ENCODE results near the gene IL12RB2.

IL12RB2 gene

GRCh38 chr1:67313934-67314671, 6.4 kb downstream of the IL12RB2 start:
- no peak for DNase-seq (ENCODE audit: low read depth in 2 of 2)

GRCh38 chr1:67314696-67315095, 7.0 kb downstream of the IL12RB2 start:
- DNase-seq (ENCODE audit: low read depth in 2 of 2) = no peak

GRCh38 chr1:67316180-67316902, 8.7 kb downstream of the IL12RB2 start:
- no peak for DNase-seq (ENCODE audit: low read depth in 2 of 2)

GRCh38 chr1:67316918-67317317, 9.2 kb downstream of the IL12RB2 start:
- no peak for DNase-seq (ENCODE audit: low read depth in 2 of 2)

- no peak for DNase-seq (ENCODE audit: low read depth in 2 of 2)
Measured at GRCh38 chr1:67317803-67318202, 10.1 kb downstream of the IL12RB2 start.

- no peak for DNase-seq (ENCODE audit: low read depth in 2 of 2)
Measured at GRCh38 chr1:67322442-67322841, 14.8 kb downstream of the IL12RB2 start.

- no peak for DNase-seq (ENCODE audit: low read depth in 2 of 2)
Measured at GRCh38 chr1:67323087-67323486, 15.4 kb downstream of the IL12RB2 start.

- DNase-seq (ENCODE audit: low read depth in 2 of 2) = no peak
Measured at GRCh38 chr1:67324068-67324467, 16.4 kb downstream of the IL12RB2 start.

- no peak for DNase-seq (ENCODE audit: low read depth in 2 of 2)
Measured at GRCh38 chr1:67327864-67328466, 20.3 kb downstream of the IL12RB2 start.

- DNase-seq (ENCODE audit: low read depth in 2 of 2) = no peak
Measured at GRCh38 chr1:67332653-67333529, 25.2 kb downstream of the IL12RB2 start.

GRCh38 chr1:67333603-67334002, 25.9 kb downstream of the IL12RB2 start:
- DNase-seq (ENCODE audit: low read depth in 2 of 2) = no peak

- DNase-seq (ENCODE audit: low read depth in 2 of 2) = no peak
Measured at GRCh38 chr1:67335411-67335810, 27.7 kb downstream of the IL12RB2 start.

- no peak for DNase-seq (ENCODE audit: low read depth in 2 of 2)
Measured at GRCh38 chr1:67336157-67336556, 28.5 kb downstream of the IL12RB2 start.

- peak in 1 of 2 donors; percentile 33 for DNase-seq (ENCODE audit: low read depth in 2 of 2)
Measured at GRCh38 chr1:67336783-67337182, 29.1 kb downstream of the IL12RB2 start.

- DNase-seq (ENCODE audit: low read depth in 2 of 2) = no peak
Measured at GRCh38 chr1:67338642-67339041, 31.0 kb downstream of the IL12RB2 start.

GRCh38 chr1:67339623-67340343, 32.1 kb downstream of the IL12RB2 start:
- DNase-seq (ENCODE audit: low read depth in 2 of 2) = peak; percentile 33 to 49

- no peak for DNase-seq (ENCODE audit: low read depth in 2 of 2)
Measured at GRCh38 chr1:67342076-67342890, 34.6 kb downstream of the IL12RB2 start.

GRCh38 chr1:67345556-67345955, 37.9 kb downstream of the IL12RB2 start:
- DNase-seq (ENCODE audit: low read depth in 2 of 2) = no peak

- DNase-seq (ENCODE audit: low read depth in 2 of 2) = no peak
Measured at GRCh38 chr1:67346982-67347381, 39.3 kb downstream of the IL12RB2 start.

All from stimulated activated CD8-positive, alpha-beta memory T cell treated with anti-CD3 and anti-CD28 coated beads, Interleukin-15, amount 100 ng/mL, for 48 hours (primary cell).